Putamen (tissue), 1 donor: ENCODE measurements around the gene KRT74.
A peak's percentile ranks its signal among the peaks of the same experiment; 100 is the strongest.
"Not testable (repeated sequence)": the region's sequence is repeated elsewhere in the genome, so short reads cannot be mapped to it uniquely, and the experiment has no call there.

Source experiments
- DNase-seq: peaks from one replicate; pipeline ENCODE4 v3.0.0-alpha.2; 2016; ENCODE audit warnings: low spot score

Gene KRT74

DNA sequence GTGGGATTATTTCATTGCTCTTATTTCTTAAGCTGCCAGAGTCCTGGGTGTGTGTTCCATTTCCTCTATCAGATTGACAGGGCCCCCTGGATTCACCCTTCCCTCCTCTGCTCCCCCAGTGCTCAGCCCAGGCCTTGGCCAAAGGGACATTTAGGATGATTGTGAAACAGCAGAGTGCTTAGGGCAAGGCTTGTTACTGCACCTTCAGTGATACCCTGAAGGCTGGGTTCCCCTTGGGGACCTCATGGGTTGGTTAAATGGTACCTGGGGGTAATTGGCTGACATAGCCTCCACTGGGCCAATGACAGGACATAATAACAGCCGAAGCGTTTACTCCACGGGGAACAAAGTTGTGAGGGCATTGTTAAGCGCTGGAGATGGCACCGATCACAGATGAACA lies 28.9 kb upstream of the KRT74 start:
- DNase-seq, result no peak

DNA sequence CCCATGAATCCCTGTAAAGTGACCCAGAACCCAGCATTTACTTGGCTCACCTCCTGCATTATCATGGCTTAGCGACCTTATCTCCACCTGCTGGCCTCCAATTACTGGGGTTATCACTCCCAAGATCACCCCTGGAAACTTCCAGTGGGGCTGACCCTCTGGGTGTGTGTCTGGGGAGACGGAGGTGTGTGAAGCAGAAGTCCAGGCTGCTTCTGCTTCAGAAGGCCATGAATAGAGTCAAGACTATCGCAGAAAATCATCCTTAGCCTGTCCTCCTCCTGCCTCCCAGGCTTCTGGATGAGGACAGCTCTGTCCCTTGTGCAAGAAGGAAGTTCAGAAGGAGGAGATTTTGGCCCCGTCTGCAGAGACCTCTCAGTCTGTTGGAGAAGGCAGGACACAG lies 28.0 kb upstream of the KRT74 start:
- no peak for DNase-seq

DNA sequence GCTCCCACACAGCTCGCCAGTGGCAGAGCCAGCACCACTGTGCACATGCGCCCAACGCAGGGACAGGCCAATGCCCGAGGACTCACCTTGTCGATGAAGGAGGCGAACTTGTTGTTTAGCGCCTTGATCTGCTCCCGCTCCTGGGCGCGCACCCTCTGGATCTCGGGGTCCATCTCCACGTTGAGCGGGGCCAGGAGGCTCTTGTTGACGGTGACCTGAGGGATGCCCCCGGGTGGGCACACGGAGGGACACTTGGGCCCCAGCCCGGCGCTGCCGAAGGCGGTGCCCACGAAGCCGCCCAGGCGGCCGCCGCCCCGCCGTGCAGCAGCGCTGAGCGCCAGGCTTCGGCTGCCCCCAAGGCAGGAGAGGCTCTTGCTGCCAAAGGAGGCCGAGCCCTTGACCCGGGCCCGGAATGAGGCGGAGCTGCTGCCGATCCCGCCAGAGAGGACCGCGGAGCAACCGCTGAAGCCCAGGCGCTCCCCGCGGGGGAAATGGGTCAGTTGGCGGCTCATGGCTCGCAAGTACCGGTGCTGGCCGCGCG lies 27.4 kb upstream of the KRT74 start, which contains the start of gene KRT72:
TSS of gene KRT72 (minus strand) at position 523 of the 541 bp plus-strand sequence. CDS start at position 512, 11 bp downstream.
- DNase-seq, result no peak

DNA sequence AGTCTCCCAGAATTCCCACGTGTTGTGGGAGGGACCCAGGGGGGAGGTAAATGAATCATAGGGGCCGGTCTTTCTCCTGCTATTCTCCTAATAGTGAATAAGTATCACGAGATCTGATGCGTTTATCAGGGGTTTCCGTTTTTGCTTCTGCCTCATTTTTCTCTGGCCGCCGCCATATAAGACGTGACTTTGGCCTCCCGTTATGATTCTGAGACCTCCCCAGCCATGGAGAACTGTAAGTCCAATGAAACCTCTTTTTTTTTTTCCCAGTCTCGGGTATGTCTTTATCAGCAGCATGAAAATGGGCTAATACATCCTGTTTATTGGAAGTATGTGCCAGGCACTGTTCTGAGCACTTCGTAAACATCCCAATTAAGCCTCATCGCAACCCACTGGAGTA lies 26.8 kb upstream of the KRT74 start:
- no peak for DNase-seq

DNA sequence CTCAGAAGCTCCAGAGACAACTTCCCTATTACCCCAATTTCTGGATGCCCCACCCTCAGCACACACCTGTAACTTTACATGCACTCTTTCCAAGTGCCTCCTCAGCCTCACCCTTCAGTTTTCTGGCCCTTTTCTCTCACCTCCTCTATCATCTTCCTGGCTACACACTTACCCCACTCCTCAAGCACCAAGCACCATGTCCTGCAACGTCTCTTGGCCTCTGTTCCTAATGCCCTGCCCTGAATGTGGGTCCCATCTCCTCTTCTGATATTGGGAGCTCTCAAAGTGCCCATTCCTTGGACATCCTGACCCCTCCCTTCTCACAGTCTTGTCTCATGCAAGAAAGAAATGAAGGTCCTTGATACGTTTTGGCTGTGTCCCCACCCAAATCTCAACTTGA lies 26.4 kb upstream of the KRT74 start:
- no peak for DNase-seq

DNA sequence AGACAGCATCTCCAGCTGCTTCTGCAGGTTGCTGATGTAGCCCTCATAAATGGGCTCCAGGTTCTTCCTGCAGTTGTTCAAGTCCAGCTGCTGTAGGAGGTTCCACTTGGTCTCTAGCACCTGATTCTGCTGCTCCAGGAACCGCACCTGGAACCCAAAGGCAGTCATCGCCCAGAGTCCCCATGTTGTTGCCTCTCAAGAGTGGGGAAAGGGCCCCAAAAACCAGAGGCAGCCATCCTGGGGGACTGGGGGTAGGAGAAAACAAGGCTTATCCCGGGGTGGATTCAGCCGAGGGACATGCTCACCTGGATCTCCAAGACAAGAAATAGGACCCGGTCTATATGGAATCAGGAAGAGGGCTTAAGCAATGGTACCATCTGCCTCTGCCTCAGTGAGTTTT lies 25.3 kb upstream of the KRT74 start:
- DNase-seq, result no peak

DNA sequence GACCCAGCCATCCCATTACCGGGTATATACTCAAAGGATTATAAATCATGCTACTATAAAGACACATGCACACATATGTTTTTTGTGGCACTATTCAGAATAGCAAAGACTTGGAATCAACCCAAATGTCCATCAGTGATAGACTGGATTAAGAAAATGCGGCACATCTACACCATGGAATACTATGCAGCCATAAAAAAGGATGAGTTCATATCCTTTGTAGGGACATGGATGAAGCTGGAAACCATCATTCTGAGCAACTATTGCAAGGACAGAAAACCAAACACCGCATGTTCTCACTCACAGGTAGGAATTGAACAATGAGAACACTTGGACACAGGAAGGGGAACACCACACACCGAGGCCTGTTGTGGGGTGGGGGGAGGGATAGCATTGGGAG lies 20.6 kb upstream of the KRT74 start:
- not testable (repeated sequence) for DNase-seq

DNA sequence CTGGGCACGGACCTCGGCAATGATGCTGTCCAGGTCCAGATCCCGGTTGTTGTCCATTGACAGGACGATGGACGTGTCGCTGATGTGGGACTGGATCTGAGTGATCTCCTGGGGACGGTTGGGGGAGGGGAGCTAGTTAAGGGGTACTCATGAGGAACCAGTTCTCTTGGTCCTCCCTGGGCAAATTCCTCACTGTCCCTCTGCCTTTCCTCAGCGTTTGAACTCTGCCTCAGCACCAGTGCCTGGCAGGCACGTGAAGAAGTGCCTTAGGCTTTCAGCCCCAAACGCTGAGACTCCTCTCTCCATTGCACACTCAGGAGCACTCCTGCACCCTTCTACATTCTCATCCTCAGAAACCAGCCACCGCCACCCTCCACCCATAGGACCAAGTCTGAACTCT lies 17.9 kb upstream of the KRT74 start:
- no peak for DNase-seq

DNA sequence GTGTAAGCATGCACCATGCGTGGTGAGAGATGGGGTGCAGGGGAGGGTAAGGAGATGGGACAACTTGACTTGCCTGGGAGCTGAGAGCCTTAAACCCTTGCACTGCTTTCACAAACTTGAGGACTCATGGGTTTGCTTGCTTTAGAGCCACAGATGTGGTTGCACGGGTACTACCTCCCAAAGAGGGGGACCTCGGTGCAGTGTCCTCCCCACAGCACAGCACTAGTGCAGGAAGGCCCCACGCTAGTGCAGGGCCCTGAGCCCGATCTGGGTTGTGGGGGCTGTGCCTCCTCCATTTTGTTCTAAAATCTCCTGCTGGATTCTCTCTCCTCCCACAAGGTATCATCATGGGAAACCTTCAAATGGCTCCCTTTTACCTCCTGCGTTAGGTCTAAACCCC lies 16.4 kb upstream of the KRT74 start:
- DNase-seq, result no peak

DNA sequence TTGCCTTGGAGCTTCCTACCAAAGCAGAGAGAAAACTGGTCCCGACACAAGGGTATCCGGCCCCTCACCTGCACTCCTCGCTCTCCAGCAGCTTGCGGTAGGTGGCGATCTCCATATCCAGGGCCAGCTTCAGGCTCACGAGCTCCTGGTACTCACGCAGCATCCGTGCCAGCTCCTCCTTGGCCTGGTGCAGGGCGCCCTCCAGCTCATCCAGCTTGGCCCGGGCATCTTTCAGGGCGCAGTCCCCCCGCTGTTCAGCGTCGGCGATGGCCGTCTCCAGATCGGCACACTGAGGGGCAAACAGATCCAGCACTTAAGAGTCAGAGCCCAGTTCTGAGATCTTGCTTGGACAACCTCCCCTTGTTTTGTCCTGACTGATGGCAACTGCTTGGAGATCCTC lies 13.9 kb upstream of the KRT74 start:
- no peak for DNase-seq

DNA sequence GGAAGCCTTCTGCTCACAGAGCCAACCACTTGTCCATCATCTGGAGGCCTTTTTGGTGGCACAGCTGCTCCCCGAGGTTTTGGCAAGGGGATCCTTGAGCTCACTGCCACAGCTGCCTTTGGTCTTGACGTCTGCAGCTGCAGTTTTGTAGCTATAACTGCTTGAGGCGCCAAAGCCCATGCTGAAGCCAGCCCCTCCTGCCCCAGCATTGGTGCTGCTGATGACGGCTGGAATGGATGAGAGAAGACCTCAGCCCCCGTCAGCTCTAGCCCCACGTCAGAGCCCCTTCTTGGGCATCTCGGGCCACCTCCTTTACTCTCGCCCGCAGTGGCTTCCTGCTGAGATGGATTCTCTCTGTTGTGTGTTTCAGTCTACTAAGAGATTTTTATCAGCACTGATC lies 12.3 kb upstream of the KRT74 start:
- no peak for DNase-seq

DNA sequence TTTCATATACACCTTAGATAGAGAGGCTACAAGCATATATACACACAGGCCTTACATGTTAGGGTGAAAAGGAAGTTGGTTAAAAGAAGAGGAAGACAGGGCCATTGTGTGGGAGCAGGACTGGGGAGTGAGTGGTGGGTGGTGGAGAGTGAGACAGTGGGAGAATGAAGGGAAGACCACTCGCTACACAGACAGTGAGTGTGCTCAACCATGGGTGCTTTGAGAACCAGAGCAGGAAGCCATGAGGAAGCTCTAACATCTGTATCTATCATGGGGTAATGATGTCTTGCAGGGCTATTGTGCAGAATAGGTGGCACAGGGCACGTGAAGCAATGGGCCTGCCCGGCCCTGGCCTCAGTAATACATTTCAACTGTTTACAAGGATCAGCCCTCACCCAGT lies 11.4 kb upstream of the KRT74 start:
- no peak for DNase-seq

DNA sequence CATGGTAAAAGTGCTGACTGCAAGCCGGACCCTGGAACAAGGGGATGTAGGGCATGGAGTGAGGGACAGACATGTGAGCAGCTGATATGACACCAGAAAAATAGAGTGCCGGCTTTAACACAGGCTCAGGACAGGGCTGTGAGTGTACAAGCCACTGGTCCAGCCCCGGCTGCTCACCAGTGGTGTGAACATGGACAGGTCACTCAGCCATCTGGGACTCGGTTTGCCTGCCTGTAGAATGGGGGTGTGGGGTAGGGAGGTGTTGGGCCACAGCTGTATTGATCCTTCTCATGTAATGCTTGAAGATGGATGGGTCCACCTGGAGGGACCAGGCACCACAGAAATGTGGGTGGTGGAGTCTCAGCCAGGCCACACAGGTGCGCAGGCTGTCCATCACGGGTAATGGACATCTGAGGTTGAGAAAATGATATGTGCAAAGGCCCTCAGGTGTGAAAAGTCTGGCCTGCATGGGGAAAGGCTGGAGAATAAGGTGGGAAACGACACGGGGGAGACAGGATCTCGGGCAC lies 10.6 kb upstream of the KRT74 start:
- DNase-seq, result no peak

DNA sequence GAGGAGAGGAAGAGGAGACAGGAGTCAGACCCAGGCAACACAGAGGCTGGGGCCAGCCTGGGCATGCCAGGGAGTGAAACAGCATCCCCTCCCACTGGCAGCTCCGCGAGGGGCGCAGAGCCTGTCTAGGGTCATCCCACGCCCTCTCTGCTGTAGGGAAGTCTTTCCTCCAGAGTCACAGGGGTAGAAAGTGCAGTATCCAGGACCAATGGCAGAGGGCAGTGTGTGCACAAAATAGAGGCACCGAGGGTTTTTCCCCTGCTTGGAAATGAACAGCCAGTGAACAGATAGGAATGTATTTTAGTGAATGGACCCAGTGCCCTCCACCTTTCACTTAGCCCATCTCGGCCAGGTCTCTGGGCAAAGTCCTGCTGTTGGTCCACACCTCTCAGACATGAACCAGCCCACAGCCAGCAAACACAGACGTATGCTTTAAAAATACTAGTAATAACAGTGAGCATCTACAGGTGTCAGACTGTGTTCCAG lies 9.4 kb upstream of the KRT74 start:
- peak; percentile 21 for DNase-seq

DNA sequence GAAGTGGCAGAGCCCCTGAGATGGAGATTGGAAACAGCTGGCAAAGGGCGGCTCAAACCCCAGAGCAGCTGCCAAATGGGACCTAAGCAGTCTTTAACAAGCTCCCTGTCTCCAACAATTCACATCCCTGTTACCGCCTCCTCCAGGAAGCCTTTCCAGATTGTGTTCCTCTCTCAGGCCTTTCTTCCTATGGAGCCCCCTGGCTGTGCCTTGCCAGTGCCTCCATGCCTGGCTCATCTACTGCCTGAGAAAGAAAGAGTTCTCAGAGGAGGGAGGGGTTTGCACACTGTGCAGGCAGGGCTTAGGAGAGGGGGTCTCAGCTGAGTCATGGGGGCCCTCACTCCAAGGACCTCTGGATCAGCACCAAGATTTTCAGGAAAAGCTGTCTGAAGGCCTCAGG lies 8.8 kb upstream of the KRT74 start:
- DNase-seq, result no peak

DNA sequence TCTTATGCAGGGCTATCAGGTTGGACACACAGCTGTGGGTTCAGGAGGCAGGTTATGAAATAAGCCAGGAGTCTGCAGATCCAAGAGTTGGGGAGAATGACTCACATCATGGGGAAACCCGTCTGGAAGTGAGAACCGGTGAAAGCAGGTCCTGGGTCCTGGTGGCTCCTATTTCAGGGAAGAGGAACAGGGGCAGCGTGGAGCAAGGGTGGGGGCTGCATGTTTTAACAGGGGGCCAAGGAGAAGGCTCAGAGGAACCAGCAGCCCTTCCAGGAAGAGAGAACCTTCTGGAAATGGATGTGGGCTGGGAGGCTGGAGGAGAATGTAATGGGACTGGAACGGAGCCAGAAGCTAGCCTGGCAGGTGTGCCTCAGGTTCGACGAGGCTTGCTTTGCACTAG lies 7.8 kb upstream of the KRT74 start:
- no peak for DNase-seq

DNA sequence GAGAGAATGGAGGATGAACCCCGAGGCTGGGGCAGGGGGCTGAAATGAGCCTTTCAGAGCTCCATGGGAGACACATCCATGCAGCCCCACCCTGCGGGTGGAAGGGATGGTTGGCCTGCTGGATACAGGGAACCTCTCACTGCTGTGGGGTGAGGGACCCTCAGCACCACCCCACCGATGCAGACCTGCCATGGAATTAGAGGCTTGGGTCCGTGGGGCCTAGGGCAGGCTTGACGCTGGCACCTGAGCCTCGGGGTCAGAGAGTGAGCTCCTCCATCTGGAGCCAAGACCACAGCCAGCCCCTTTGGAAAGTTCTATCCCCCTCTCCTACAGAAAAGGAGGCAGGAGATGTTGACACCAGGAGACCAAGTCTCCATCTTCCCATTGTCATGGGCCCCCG lies 7.4 kb upstream of the KRT74 start:
- no peak for DNase-seq

DNA sequence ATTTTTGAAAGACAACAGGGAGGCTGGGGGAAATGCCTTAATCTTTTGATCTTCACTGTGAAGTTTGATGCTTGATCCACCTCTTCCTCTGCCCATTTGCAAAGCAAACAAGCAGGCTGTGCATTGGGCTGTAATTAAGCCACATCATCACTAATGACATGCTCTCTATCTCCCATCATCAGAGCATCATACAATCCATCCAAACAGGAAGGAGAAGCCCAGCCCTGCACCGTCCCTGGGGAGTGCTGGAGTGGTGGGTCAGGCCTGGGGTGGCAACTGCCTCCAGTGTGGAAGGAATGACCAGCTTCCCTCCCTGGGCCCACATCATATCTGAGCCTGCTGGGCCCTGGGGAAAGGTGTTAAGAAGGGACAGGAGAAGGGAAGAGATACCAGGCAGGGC lies 6.9 kb upstream of the KRT74 start:
- no peak for DNase-seq

DNA sequence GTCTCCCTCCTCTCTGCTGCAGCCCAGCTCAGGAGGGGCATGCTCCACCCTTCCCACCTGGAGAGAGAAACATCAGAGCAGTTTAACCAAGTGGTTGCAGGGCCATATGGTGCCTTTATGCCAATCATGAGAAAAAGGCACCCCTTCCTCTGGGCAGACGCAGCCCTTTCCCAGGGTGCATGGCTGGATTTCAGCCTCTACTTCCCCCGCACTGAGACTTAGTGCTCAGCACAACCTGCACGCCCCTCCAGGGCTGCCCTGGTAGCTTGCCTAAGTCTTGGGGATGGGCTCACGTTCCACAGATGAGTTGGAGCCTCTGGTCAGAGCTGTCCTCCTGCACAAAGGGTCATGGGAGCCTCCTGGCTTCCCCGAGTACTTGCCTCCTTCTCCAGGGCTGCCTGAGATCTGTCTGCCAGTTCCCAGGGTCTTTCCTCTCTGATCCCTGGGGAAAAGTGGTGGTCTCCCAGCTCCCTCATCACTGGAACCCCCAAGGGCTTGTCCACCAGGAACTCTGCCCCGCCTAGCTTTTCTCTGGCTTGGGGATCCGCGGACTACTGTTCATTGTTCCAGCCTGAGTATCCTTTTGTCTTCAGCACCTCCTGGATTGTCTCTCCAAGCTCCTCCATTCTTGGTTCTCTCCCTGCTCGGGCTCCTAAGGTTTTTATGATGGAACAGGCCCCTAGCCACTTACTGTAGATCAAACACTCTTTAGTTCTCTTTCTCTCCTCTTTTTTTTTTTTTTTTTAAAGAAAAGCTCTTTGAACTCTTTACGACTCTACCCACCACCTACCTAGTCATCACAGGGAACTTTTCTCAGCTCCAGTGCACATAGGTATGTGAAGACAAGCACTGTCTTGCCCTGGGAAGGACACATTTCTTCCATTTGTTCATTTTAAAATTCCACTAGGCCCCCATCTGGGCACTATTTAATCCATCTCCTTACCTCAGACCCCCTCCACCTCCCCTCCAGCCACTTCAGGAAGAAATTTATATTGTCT lies 6.1 kb upstream of the KRT74 start:
- no peak for DNase-seq

DNA sequence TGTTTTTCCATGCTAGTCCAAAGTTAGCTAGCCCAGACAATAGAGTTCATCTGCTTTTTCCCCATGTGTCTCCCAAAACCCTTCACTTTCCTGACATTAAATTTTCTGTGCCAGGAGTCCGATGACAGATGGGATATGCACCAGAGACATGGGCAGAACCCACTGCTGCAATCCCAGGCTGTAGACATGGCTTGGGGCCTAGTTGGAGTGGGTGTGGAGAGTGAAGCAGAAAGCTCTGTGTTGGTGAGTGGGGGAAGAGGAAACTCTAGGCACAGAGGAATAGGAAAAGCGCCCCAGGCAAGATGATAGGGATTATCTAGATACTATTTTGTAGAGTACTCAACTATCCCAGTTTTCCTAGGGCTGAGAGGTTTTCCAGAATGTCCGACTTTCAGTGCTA lies 4.8 kb upstream of the KRT74 start:
- DNase-seq, result no peak

DNA sequence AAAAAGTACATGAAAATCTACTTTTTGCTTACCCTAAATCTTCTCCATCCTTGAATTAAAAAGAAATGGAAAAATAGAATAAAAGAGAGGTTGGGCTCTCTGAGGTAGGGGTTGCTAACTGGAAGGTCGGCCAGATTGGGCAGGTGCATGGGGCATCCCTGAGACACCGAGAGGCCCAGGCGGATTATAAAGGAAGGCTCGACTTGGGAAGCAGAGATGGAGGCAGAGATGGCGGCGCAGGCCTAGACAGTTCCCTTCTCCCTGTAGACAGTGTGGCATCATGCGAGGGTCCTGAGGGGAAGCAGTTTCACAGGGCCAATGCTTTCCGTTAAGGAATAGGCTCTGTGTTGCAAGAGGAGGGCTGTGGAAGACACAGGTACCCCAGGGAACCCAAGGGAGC lies 3.7 kb upstream of the KRT74 start:
- DNase-seq, result no peak

DNA sequence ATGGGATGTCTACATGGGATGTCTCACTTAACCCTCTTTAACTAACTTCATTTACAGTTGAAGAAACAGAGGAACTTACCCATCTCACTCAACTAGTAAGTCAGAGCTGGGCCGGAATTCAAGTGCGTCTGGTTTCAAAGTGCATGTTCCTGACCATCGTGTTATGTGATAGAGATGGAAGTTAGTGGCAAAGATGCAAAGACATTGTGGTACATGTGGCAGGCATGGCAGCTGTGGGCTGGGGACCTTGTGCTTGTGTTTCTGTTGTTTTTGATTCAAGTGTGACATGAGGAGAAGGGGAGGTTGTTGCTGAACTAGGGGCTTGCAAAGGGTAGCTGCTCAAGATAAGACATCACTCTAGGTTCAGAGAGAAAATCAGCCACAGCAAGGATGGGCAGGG lies 2.3 kb upstream of the KRT74 start:
- no peak for DNase-seq

DNA sequence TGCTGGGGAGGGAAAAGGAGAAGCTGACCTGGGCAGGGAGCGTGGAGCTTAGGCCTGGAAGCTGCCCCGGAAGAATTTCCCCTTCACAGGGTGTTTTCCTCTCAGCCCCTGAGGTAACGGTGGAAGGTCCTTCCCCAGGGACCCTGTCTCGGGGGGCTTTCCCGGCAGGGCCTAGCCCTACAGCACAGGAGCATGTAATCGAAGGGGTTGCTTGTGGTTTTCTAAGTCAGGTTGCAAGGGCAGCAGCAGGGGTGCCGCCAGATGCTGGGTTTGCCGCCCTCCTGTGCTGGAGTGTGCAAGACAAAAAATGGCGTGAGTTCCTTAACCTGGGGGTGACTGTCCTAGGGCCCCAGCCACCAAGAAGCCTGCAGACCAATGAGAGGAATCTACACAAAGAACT lies 1.6 kb upstream of the KRT74 start:
- no peak for DNase-seq
